Testis (tissue), 2 donors: ENCODE results near the gene HS1BP3.

Source experiments
- POLR2A ChIP-seq: fragments of 450-650 bp; IDR thresholded peaks from one replicate; pipeline ENCODE4 v1.6.1; 2017; ENCODE audit warnings: antibody characterized with exemption, mild to moderate bottlenecking, moderate library complexity
- TF ChIP-seq, protein P1 (sequence below), 3 experiments: fragments of 450-650 bp in 2 of 3; fragments of 200-600 bp in 1 of 3; sonication (generic) in 1 of 3; IDR thresholded peaks; one replicate each; pipeline ENCODE4 v1.5.1; 2016 to 2019; ENCODE audit warnings: antibody characterized with exemption in 3 of 3, mild to moderate bottlenecking in 2 of 3, moderate library complexity in 1 of 3

DNA sequence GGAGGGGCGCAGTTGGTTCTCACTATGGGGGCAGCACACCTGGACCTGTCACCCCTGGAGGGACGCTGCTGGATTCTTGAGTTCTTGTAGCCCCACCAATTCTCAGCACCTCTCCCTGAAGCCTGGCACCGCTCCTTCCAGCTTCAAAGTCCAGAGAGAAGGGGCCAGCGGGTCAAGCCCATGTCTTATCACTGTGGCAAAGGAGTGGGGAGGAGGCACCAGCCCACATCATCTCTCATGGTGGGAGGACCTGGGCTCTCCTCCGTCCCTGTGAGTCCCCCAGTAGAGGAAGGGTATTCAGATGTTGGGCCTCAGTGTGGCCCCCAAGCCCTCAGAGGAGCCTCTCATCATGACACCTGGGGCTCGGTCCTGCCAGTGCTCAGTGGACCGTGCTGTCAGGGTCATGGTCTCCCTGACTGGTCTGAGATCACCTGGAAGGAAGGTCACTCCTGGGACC lies 67.4 kb downstream of the HS1BP3 start:
- TF ChIP-seq, protein P1, sequence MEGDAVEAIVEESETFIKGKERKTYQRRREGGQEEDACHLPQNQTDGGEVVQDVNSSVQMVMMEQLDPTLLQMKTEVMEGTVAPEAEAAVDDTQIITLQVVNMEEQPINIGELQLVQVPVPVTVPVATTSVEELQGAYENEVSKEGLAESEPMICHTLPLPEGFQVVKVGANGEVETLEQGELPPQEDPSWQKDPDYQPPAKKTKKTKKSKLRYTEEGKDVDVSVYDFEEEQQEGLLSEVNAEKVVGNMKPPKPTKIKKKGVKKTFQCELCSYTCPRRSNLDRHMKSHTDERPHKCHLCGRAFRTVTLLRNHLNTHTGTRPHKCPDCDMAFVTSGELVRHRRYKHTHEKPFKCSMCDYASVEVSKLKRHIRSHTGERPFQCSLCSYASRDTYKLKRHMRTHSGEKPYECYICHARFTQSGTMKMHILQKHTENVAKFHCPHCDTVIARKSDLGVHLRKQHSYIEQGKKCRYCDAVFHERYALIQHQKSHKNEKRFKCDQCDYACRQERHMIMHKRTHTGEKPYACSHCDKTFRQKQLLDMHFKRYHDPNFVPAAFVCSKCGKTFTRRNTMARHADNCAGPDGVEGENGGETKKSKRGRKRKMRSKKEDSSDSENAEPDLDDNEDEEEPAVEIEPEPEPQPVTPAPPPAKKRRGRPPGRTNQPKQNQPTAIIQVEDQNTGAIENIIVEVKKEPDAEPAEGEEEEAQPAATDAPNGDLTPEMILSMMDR (IDR thresholded peaks at IDR 0.05), result no peak
- TF ChIP-seq POLR2A, result no peak
